HepG2 (cell line): ENCODE data around the gene PRKCZ. TPM values are rescaled to one million over a fixed set of nuclear protein-coding genes. Genes with fewer than 3 reads are reported as not detected.
A peak's percentile ranks its signal among the peaks of the same experiment; 100 is the strongest.

Experiments
- CCAR2 ChIP-seq: fragments of 200-400 bp; formaldehyde crosslinking; optimal IDR thresholded peaks from 2 replicates; pipeline ENCODE3; 2018; ENCODE audit warnings: low read depth, mild to moderate bottlenecking, low read length, moderate library complexity
- DNMT3B ChIP-seq: conservative IDR thresholded peaks from 2 replicates; pipeline ENCODE4 v1.6.1; 2016; ENCODE audit warnings: missing biosample characterization, control low read depth
- FOSL1 ChIP-seq: sonication (generic); formaldehyde crosslinking; IDR thresholded peaks from 2 replicates; pipeline ENCODE4 v1.9.0; 2021; ENCODE audit warnings: missing genetic modification reagents, borderline replicate concordance
- KAT8 ChIP-seq: IDR thresholded peaks from 2 replicates; pipeline ENCODE4 v1.6.1; 2016; ENCODE audit warnings: missing genetic modification reagents, missing compliant biosample characterization
- KLF6 ChIP-seq: IDR thresholded peaks from 2 replicates; pipeline ENCODE4 v1.8.0; 2016; ENCODE audit warnings: missing biosample characterization, missing genetic modification reagents
- RORA ChIP-seq: sonication (generic); formaldehyde crosslinking; IDR thresholded peaks from 2 replicates; pipeline ENCODE4 v1.5.0; 2020; ENCODE audit warnings: mild to moderate bottlenecking, missing genetic modification reagents, moderate library complexity
- SIX4 ChIP-seq: sonication (generic); formaldehyde crosslinking; IDR thresholded peaks from 2 replicates; pipeline ENCODE4 v1.4.0; 2020; ENCODE audit warnings: missing genetic modification reagents
- SNAPC2 ChIP-seq: sonication (generic); formaldehyde crosslinking; IDR thresholded peaks from 2 replicates; pipeline ENCODE4 v1.8.1; 2022; ENCODE audit warnings: mild to moderate bottlenecking, missing genetic modification reagents
- YEATS2 ChIP-seq: sonication (generic); formaldehyde crosslinking; IDR thresholded peaks from 2 replicates; pipeline ENCODE4 v1.4.0; 2020; ENCODE audit warnings: missing genetic modification reagents, borderline replicate concordance
- ZBTB10 ChIP-seq: sonication (generic); formaldehyde crosslinking; IDR thresholded peaks from 2 replicates; pipeline ENCODE4 v1.4.0; 2020; ENCODE audit warnings: missing genetic modification reagents, borderline replicate concordance
- ZNF180 ChIP-seq: sonication (generic); formaldehyde crosslinking; IDR thresholded peaks from 2 replicates; pipeline ENCODE4 v1.4.0; 2020; ENCODE audit warnings: low read depth, missing genetic modification reagents, borderline replicate concordance
- ZNF251 ChIP-seq: sonication (generic); formaldehyde crosslinking; IDR thresholded peaks from 2 replicates; pipeline ENCODE4 v1.9.0; 2021; ENCODE audit warnings: mild to moderate bottlenecking, missing genetic modification reagents
- ZNF331 ChIP-seq: sonication (generic); formaldehyde crosslinking; IDR thresholded peaks from 2 replicates; pipeline ENCODE4 v1.4.0; 2020; ENCODE audit warnings: missing genetic modification reagents
- ZNF441 ChIP-seq: sonication (generic); formaldehyde crosslinking; IDR thresholded peaks from 2 replicates; pipeline ENCODE4 v1.7.0; 2021; ENCODE audit warnings: missing genetic modification reagents, borderline replicate concordance
- ZNF510 ChIP-seq: sonication (generic); formaldehyde crosslinking; IDR thresholded peaks from 2 replicates; pipeline ENCODE4 v1.4.0; 2020; ENCODE audit warnings: low read depth, mild to moderate bottlenecking, missing genetic modification reagents
- ZNF720 ChIP-seq: sonication (generic); formaldehyde crosslinking; IDR thresholded peaks from 2 replicates; pipeline ENCODE4 v1.4.0; 2020; ENCODE audit warnings: missing genetic modification reagents
- ZNF746 ChIP-seq: sonication (generic); formaldehyde crosslinking; IDR thresholded peaks from 2 replicates; pipeline ENCODE4 v1.8.0; 2022; ENCODE audit warnings: mild to moderate bottlenecking, missing genetic modification reagents
- ZNF749 ChIP-seq: sonication (generic); formaldehyde crosslinking; IDR thresholded peaks from 2 replicates; pipeline ENCODE4 v1.8.0; 2022; ENCODE audit warnings: mild to moderate bottlenecking, missing genetic modification reagents, moderate library complexity, borderline replicate concordance
- ZNF780A ChIP-seq: sonication (generic); formaldehyde crosslinking; IDR thresholded peaks from 2 replicates; pipeline ENCODE4 v1.8.0; 2022; ENCODE audit warnings: mild to moderate bottlenecking, missing genetic modification reagents, moderate library complexity
- polyA plus RNA-seq, 8 experiments: library from polyadenylated mRNA; depleted of rRNA in 3 of 8; stranded (reverse) in 7 of 8; unstranded in 1 of 8; fragments of >200 nt; fragmentation: Illumina TruSeq in 4 of 8; extraction: Trizol in 4 of 8; gene quantifications; 2 replicates each; pipeline versions ENCODE4 v1.2.1 to v1.2.3, GENCODE V29; 2011 to 2016; ENCODE audit warnings: low read depth in 4 of 8, missing spikeins in 1 of 8, mixed read lengths in 1 of 8; ENCODE audit not compliant: insufficient read depth in 1 of 8
- total RNA-seq, 5 experiments: library from RNA; depleted of rRNA; stranded (reverse); fragments of >200 nt; fragmentation: Illumina TruSeq; extraction: Trizol; gene quantifications; 2 replicates each; pipeline ENCODE4 v1.2.3, GENCODE V29; 2016; ENCODE audit warnings: low read depth in 1 of 5
- TF ChIP-seq, protein P1 (sequence below): sonication (generic); formaldehyde crosslinking; IDR thresholded peaks from 2 replicates; pipeline ENCODE4 v1.4.0; 2020; ENCODE audit warnings: missing genetic modification reagents
- TF ChIP-seq, protein P2 (sequence below): sonication (generic); formaldehyde crosslinking; IDR thresholded peaks from 2 replicates; pipeline ENCODE4 v1.4.0; 2020; ENCODE audit warnings: missing genetic modification reagents, borderline replicate concordance

PRKCZ gene
- total and polyA plus RNA-seq, 2 of the 13 experiments (the other 11 are each of a cell fraction or from before 2014, with no cell fraction given): 34.7 to 85.2 TPM

DNA sequence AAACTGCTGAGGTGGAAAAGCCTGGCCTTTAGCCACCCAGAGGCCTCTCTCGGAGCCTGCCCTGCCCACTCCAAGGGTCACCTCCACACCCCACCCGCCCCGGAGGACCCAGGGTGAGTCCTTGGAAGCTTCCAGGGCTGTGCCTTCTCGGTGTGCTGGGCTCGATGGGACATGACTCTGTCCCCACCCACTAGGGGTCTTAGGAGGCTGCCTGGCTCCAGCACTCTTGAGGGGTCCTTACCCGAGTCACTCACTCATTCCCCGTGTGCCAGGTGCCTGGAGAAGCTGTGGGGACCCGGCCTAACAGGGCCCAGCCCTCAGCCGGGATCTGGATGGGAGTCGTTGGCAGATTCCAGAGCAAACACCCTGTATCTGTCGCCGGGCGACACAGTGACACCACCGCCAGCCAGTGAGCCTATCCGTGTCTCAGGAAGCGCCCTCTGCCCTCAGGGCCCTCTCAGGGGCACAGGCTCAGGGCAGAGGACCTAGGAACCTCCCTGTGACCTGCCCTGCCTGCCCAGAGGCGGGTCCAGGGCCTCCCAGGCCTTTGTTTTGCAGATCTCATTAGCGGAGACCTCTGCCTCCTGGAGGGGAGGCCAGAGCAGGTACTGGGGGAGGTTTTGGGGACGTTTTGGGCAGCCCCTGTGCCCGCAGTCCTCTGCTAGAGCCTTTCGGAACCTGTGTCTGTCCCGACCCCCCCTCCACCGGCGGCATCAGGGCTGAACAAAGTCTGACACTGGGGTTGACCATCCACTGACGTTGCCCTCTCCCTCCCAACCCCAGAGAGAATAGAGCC is 3.1 kb upstream of the PRKCZ start (continued):
- no peak for TF ChIP-seq ZBTB10 (CRISPR knock-in tag)
- no peak for TF ChIP-seq ZNF180
- TF ChIP-seq ZNF780A (CRISPR knock-in tag): no peak
- TF ChIP-seq, protein P1, sequence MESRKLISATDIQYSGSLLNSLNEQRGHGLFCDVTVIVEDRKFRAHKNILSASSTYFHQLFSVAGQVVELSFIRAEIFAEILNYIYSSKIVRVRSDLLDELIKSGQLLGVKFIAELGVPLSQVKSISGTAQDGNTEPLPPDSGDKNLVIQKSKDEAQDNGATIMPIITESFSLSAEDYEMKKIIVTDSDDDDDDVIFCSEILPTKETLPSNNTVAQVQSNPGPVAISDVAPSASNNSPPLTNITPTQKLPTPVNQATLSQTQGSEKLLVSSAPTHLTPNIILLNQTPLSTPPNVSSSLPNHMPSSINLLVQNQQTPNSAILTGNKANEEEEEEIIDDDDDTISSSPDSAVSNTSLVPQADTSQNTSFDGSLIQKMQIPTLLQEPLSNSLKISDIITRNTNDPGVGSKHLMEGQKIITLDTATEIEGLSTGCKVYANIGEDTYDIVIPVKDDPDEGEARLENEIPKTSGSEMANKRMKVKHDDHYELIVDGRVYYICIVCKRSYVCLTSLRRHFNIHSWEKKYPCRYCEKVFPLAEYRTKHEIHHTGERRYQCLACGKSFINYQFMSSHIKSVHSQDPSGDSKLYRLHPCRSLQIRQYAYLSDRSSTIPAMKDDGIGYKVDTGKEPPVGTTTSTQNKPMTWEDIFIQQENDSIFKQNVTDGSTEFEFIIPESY (CRISPR knock-in tag): no peak
- TF ChIP-seq KAT8 (CRISPR knock-in tag): 0 out of 2 replicates have a peak, but pooled peaks have one; percentile 41
- TF ChIP-seq SIX4 (CRISPR knock-in tag): no peak
- TF ChIP-seq CCAR2: no peak
- TF ChIP-seq ZNF510 (CRISPR knock-in tag): no peak
- TF ChIP-seq ZNF441 (CRISPR knock-in tag): no peak
- no peak for TF ChIP-seq ZNF749
- no peak for TF ChIP-seq DNMT3B (CRISPR knock-in tag)
- no peak for TF ChIP-seq KLF6 (CRISPR knock-in tag)
- TF ChIP-seq ZNF251: no peak
- no peak for TF ChIP-seq FOSL1 (CRISPR knock-in tag)
- TF ChIP-seq ZNF331: 0 out of 2 replicates have a peak, but pooled peaks have one; percentile 31
- TF ChIP-seq SNAPC2 (CRISPR knock-in tag): no peak
- no peak for TF ChIP-seq ZNF746 (CRISPR knock-in tag)
- no peak for TF ChIP-seq RORA
- no peak for TF ChIP-seq YEATS2 (CRISPR knock-in tag)
- TF ChIP-seq ZNF720 (CRISPR knock-in tag): no peak
- TF ChIP-seq, protein P2, sequence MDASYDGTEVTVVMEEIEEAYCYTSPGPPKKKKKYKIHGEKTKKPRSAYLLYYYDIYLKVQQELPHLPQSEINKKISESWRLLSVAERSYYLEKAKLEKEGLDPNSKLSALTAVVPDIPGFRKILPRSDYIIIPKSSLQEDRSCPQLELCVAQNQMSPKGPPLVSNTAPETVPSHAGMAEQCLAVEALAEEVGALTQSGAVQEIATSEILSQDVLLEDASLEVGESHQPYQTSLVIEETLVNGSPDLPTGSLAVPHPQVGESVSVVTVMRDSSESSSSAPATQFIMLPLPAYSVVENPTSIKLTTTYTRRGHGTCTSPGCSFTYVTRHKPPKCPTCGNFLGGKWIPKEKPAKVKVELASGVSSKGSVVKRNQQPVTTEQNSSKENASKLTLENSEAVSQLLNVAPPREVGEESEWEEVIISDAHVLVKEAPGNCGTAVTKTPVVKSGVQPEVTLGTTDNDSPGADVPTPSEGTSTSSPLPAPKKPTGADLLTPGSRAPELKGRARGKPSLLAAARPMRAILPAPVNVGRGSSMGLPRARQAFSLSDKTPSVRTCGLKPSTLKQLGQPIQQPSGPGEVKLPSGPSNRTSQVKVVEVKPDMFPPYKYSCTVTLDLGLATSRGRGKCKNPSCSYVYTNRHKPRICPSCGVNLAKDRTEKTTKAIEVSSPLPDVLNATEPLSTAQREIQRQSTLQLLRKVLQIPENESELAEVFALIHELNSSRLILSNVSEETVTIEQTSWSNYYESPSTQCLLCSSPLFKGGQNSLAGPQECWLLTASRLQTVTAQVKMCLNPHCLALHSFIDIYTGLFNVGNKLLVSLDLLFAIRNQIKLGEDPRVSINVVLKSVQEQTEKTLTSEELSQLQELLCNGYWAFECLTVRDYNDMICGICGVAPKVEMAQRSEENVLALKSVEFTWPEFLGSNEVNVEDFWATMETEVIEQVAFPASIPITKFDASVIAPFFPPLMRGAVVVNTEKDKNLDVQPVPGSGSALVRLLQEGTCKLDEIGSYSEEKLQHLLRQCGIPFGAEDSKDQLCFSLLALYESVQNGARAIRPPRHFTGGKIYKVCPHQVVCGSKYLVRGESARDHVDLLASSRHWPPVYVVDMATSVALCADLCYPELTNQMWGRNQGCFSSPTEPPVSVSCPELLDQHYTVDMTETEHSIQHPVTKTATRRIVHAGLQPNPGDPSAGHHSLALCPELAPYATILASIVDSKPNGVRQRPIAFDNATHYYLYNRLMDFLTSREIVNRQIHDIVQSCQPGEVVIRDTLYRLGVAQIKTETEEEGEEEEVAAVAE: no peak; the same call in 1 of the 2 replicates
